HFFc6 (cell line): ENCODE results near the gene TXNL1. TPM values are rescaled to one million over a fixed set of nuclear protein-coding genes. Genes with fewer than 3 reads are reported as not detected.

Source experiments
- DNase-seq: peaks from one replicate; pipeline ENCODE4 v3.0.0-alpha.2; 2018
- H3K27ac Mint-ChIP-seq: 2 replicates; pipeline ENCODE4 v1.8.0; 2020; ENCODE audit warnings: mild to moderate bottlenecking, mixed read lengths
- H3K27me3 Mint-ChIP-seq: 2 replicates; pipeline ENCODE4 v1.8.0; 2021; ENCODE audit warnings: mild to moderate bottlenecking, moderate library complexity, mixed read lengths; ENCODE audit not compliant: insufficient read depth
- H3K36me3 Mint-ChIP-seq: 2 replicates; pipeline ENCODE4 v1.8.0; 2021; ENCODE audit warnings: low read depth, mixed read lengths
- H3K4me1 Mint-ChIP-seq: 2 replicates; pipeline ENCODE4 v1.8.0; 2020; ENCODE audit warnings: low read depth, mixed read lengths
- H3K4me3 Mint-ChIP-seq: 2 replicates; pipeline ENCODE4 v1.8.0; 2020; ENCODE audit warnings: mild to moderate bottlenecking, moderate library complexity, mixed read lengths
- H3K9me3 Mint-ChIP-seq: 2 replicates; pipeline ENCODE4 v1.8.0; 2020; ENCODE audit warnings: mild to moderate bottlenecking, mixed read lengths
- CTCF ChIP-seq: fragments of 200-600 bp; sonication (generic); IDR thresholded peaks from 2 replicates; pipeline ENCODE4 v1.5.0; 2021; ENCODE audit warnings: antibody characterized with exemption, mild to moderate bottlenecking
- total RNA-seq, 6 experiments: library from RNA; stranded (reverse); fragmentation: NEBNext Ultra II Directional; extraction: Animal tissue kit (Norgen Biotek cat#: 25700); gene quantifications; 2 replicates in 1 of 6; 3 replicates in 5 of 6; pipeline ENCODE4 v1.2.3, GENCODE V29; 2021

The TXNL1 gene
- total RNA-seq, 6 experiments from 2014 or later, result 73.5 to 85.5 (median 80.8) TPM

GRCh38 chr18:56568986-56569385, 69.4 kb downstream of the TXNL1 start:
- H3K36me3 Mint-ChIP-seq, result no peaks in the 10 kb centered on the region
- no peaks in the 10 kb centered on the region; the same call in 1 of the 2 replicates for H3K27me3 Mint-ChIP-seq
- TF ChIP-seq CTCF, result no peak
- H3K4me3 Mint-ChIP-seq, result no peak overlapping the region
- no peak overlapping the region for H3K27ac Mint-ChIP-seq
- no peak for DNase-seq
- no peaks in the 10 kb centered on the region for H3K9me3 Mint-ChIP-seq
- H3K4me1 Mint-ChIP-seq, result peaks cover 27% of the 10 kb centered on the region

GRCh38 chr18:56565551-56566345, 72.6 kb downstream of the TXNL1 start:
- Mint-ChIP-seq H3K36me3 (no peaks in the 10 kb centered on the region), H3K27ac (peak overlapping the region; percentile 53), H3K4me1 (peaks cover 28% of the 10 kb centered on the region), H3K27me3 (no peaks in the 10 kb centered on the region), H3K4me3 (peak overlapping the region; percentile 37), H3K9me3 (no peaks in the 10 kb centered on the region)
- DNase-seq, result peak; percentile 79
- no peak; the same call in 1 of the 2 replicates for TF ChIP-seq CTCF

- peak overlapping the region; percentile 37 for H3K4me3 Mint-ChIP-seq
- no peaks in the 10 kb centered on the region for H3K27me3 Mint-ChIP-seq
- H3K4me1 Mint-ChIP-seq, result peaks cover 28% of the 10 kb centered on the region
- DNase-seq, result no peak
- no peaks in the 10 kb centered on the region for H3K36me3 Mint-ChIP-seq
- TF ChIP-seq CTCF, result no peak
- peak overlapping the region; percentile 53 for H3K27ac Mint-ChIP-seq
- H3K9me3 Mint-ChIP-seq, result no peaks in the 10 kb centered on the region
Observed at GRCh38 chr18:56565046-56565445, 73.3 kb downstream of the TXNL1 start.

- no peaks in the 10 kb centered on the region for H3K36me3 Mint-ChIP-seq
- TF ChIP-seq CTCF, result peak; percentile 52
- no peaks in the 10 kb centered on the region for H3K9me3 Mint-ChIP-seq
- peaks cover 2% of the 10 kb centered on the region; the same call in 1 of the 2 replicates for H3K27me3 Mint-ChIP-seq
- H3K27ac Mint-ChIP-seq, result no peak overlapping the region; the same call in 1 of the 2 replicates
- no peak for DNase-seq
- H3K4me1 Mint-ChIP-seq, result peaks cover 28% of the 10 kb centered on the region
- H3K4me3 Mint-ChIP-seq, result no peak overlapping the region
Observed at GRCh38 chr18:56563568-56563967, 74.8 kb downstream of the TXNL1 start.

GRCh38 chr18:56562479-56562878, 75.9 kb downstream of the TXNL1 start:
- Mint-ChIP-seq H3K4me1 (peaks cover 28% of the 10 kb centered on the region), H3K27me3 (peaks cover 2% of the 10 kb centered on the region; the same call in 1 of the 2 replicates), H3K36me3 (no peaks in the 10 kb centered on the region), H3K4me3 (no peak overlapping the region), H3K27ac (no peak overlapping the region), H3K9me3 (no peaks in the 10 kb centered on the region)
- no peak for DNase-seq
- TF ChIP-seq CTCF, result no peak
